SU-DHL-6 (cell line): ENCODE measurements around the gene RIN3.

ENCODE experiments used
- CTCF ChIP-seq: fragments of 200-600 bp; sonication (generic); IDR thresholded peaks from one replicate; pipeline ENCODE4 v1.5.1; 2017; ENCODE audit warnings: antibody characterized with exemption, mild to moderate bottlenecking, low read length, moderate library complexity; ENCODE audit not compliant: insufficient read depth, poor library complexity, severe bottlenecking
- EZH2phosphoT487 ChIP-seq: fragments of 200-600 bp; sonication (generic), shearing (Covaris generic); conservative IDR thresholded peaks from 2 replicates; pipeline ENCODE4 v1.6.1; 2018; ENCODE audit warnings: mild to moderate bottlenecking, antibody characterized with exemption, low read length, moderate library complexity, mixed read lengths

- no peak for TF ChIP-seq CTCF
- TF ChIP-seq EZH2phosphoT487 = no peak
Observed at GRCh38 chr14:92551044-92551841, 37.7 kb downstream of the RIN3 start.
